KMS-11 (cell line): Measurements from ENCODE around the gene NOS1AP.

Source experiments
- H2AFZ ChIP-seq: fragments of 200-600 bp; sonication (generic); 2 replicates; pipeline ENCODE4 v1.6.1; 2016; ENCODE audit warnings: antibody characterized with exemption, mixed run types, low read depth
- H3K27ac ChIP-seq: fragments of 200-600 bp; sonication (generic); 2 replicates; pipeline ENCODE4 v1.6.1; 2016; ENCODE audit warnings: mild to moderate bottlenecking, mixed run types
- H3K27me3 ChIP-seq: fragments of 200-600 bp; sonication (generic); 2 replicates; pipeline ENCODE4 v1.6.1; 2017; ENCODE audit warnings: mild to moderate bottlenecking, low read depth, mixed run types, moderate library complexity; ENCODE audit not compliant: insufficient read depth
- H3K36me3 ChIP-seq: fragments of 200-600 bp; sonication (generic); 2 replicates; pipeline ENCODE4 v1.6.1; 2017; ENCODE audit warnings: mild to moderate bottlenecking, mixed run types; ENCODE audit not compliant: insufficient read depth
- H3K4me1 ChIP-seq: fragments of 200-600 bp; sonication (generic); 2 replicates; pipeline ENCODE4 v1.6.1; 2016; ENCODE audit warnings: mild to moderate bottlenecking, low read depth, mixed run types; ENCODE audit not compliant: poor library complexity, severe bottlenecking
- H3K4me2 ChIP-seq: fragments of 200-600 bp; sonication (generic); 2 replicates; pipeline ENCODE4 v1.7.0; 2016; ENCODE audit warnings: mild to moderate bottlenecking, mixed run types
- H3K4me3 ChIP-seq: fragments of 200-600 bp; sonication (generic); IDR thresholded peaks from 2 replicates; pipeline ENCODE4 v1.6.1; 2017; ENCODE audit warnings: low read depth, low read length, mixed read lengths; ENCODE audit not compliant: insufficient read depth
- H3K79me2 ChIP-seq: fragments of 200-600 bp; sonication (generic); 2 replicates; pipeline ENCODE4 v1.6.1; 2016; ENCODE audit warnings: low read depth, mixed run types; ENCODE audit not compliant: insufficient read depth
- H3K9ac ChIP-seq: fragments of 200-600 bp; sonication (generic); 2 replicates; pipeline ENCODE4 v1.6.1; 2016; ENCODE audit warnings: mild to moderate bottlenecking, mixed run types
- H4K20me1 ChIP-seq: fragments of 200-600 bp; sonication (generic); 2 replicates; pipeline ENCODE4 v1.6.1; 2016; ENCODE audit warnings: mild to moderate bottlenecking, mixed run types; ENCODE audit not compliant: insufficient read depth
- TF ChIP-seq, protein P1 (sequence below): fragments of 200-600 bp; sonication (generic); conservative IDR thresholded peaks from 2 replicates; pipeline ENCODE4 v1.6.1; 2017; ENCODE audit warnings: low read depth, mild to moderate bottlenecking, antibody characterized with exemption, low read length, moderate library complexity, mixed read lengths

Gene NOS1AP

DNA sequence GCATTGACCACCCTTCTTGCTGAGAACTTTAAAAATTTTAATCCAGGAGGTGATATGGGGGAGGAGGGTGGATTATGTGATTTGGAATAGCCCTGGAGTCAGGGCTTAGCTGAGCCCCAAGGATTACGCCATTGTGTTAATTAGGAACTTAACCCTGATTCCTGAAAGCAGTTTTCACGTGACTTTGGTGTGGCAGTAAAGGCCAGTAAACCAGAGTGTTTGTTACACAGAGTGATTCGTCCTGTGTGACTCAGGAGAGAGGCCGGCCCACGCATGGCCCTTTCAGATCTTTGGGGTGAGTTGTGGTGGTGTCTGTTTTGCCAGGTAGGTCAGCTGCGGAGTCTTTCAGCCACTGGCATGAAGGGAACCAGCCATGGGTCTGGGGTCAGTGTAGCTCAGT, 107.6 kb downstream of the NOS1AP start:
- Histone ChIP-seq H4K20me1 (no peaks in the 10 kb centered on the region), H3K4me2 (no peak overlapping the region), H3K27ac (no peak overlapping the region), H2AFZ (no peak overlapping the region), H3K4me1 (no peaks in the 10 kb centered on the region), H3K9ac (no peak overlapping the region), H3K36me3 (no peaks in the 10 kb centered on the region), H3K79me2 (no peaks in the 10 kb centered on the region), H3K27me3 (no peaks in the 10 kb centered on the region), H3K4me3 (no peak overlapping the region)
- TF ChIP-seq, protein P1, sequence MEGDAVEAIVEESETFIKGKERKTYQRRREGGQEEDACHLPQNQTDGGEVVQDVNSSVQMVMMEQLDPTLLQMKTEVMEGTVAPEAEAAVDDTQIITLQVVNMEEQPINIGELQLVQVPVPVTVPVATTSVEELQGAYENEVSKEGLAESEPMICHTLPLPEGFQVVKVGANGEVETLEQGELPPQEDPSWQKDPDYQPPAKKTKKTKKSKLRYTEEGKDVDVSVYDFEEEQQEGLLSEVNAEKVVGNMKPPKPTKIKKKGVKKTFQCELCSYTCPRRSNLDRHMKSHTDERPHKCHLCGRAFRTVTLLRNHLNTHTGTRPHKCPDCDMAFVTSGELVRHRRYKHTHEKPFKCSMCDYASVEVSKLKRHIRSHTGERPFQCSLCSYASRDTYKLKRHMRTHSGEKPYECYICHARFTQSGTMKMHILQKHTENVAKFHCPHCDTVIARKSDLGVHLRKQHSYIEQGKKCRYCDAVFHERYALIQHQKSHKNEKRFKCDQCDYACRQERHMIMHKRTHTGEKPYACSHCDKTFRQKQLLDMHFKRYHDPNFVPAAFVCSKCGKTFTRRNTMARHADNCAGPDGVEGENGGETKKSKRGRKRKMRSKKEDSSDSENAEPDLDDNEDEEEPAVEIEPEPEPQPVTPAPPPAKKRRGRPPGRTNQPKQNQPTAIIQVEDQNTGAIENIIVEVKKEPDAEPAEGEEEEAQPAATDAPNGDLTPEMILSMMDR, result no peak

DNA sequence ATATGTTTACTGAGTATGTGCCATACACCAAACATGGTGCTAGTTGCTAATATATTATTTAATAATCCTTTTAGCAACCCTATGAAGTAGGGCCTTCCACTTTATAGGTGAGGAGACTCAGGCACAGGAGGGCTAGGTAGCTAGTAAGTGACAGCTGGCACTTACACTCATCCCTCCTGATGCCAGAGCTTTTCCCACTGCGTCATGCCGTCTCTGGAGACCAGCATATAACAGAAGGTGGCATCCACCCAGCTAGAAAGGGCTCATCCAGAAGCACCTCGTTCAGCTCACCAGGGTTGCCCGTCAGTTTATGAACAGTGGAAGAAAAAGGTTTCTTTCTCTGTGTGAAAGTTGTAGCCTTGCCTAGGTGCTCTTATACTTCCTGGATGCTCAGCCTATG, 108.9 kb downstream of the NOS1AP start:
- Histone ChIP-seq H3K9ac (no peak overlapping the region), H4K20me1 (no peaks in the 10 kb centered on the region), H3K36me3 (no peaks in the 10 kb centered on the region), H3K79me2 (no peaks in the 10 kb centered on the region), H3K27ac (no peak overlapping the region), H3K27me3 (no peaks in the 10 kb centered on the region), H3K4me1 (no peaks in the 10 kb centered on the region), H3K4me3 (no peak overlapping the region), H3K4me2 (no peak overlapping the region), H2AFZ (no peak overlapping the region)
- TF ChIP-seq, protein P1, result no peak

DNA sequence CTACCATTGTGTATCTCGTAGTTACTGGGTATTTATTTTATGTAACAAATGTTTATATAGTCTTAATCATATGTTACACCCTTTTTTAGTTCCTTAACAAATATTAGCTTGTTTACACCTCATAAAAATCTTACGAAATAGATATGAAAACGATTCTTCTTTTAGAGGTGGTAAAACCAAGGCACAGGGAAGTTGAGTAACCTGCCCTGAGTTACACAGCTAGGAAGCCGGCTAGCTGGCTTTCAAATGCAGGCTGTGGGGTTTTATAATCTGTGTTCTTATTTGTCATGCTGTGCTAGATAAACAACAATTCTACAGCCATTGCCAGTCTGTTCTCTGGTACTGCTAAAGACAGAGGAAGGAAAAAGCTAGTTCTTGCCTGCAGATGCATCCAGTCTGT, 109.6 kb downstream of the NOS1AP start:
- no peaks in the 10 kb centered on the region for H3K79me2 ChIP-seq
- TF ChIP-seq, protein P1, result no peak
- H3K27ac ChIP-seq, result no peak overlapping the region
- no peak overlapping the region for H3K9ac ChIP-seq
- H3K4me2 ChIP-seq, result no peak overlapping the region
- no peaks in the 10 kb centered on the region for H3K27me3 ChIP-seq
- H2AFZ ChIP-seq, result no peak overlapping the region
- H3K36me3 ChIP-seq, result no peaks in the 10 kb centered on the region
- no peaks in the 10 kb centered on the region for H3K4me1 ChIP-seq
- H4K20me1 ChIP-seq, result no peaks in the 10 kb centered on the region
- H3K4me3 ChIP-seq, result no peak overlapping the region

DNA sequence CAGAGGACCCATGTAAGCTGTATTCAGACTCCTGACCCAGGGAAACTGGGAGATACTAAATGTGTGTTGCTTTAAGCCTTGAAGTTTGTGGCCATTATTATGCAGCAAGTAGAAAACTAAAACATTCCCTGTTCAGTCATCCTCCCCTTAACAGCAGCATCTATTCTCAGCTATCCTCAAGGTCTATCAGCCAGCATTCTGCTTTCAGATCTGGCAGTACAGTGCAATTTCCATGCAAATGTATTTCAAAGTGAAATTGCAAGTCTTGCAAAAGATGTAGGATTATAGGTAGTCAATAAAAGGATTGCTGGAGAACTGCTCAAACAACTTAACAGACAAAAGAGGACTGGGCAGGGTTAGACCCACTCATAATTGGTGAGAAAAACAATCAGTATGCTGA, 111.3 kb downstream of the NOS1AP start:
- no peak overlapping the region for H3K4me3 ChIP-seq
- H3K27ac ChIP-seq, result no peak overlapping the region
- no peaks in the 10 kb centered on the region for H3K79me2 ChIP-seq
- no peaks in the 10 kb centered on the region for H3K4me1 ChIP-seq
- TF ChIP-seq, protein P1, result no peak
- no peak overlapping the region for H3K4me2 ChIP-seq
- H4K20me1 ChIP-seq, result no peaks in the 10 kb centered on the region
- no peaks in the 10 kb centered on the region for H3K36me3 ChIP-seq
- no peaks in the 10 kb centered on the region for H3K27me3 ChIP-seq
- H2AFZ ChIP-seq, result no peak overlapping the region
- no peak overlapping the region for H3K9ac ChIP-seq
